HEK293T (cell line): ENCODE data around the gene PANK1.

Experiments used
- FOXA1 ChIP-seq: fragments of 450-650 bp; IDR thresholded peaks from 2 replicates; pipeline ENCODE4 v1.6.1; 2016; ENCODE audit warnings: mild to moderate bottlenecking
- FOXK2 ChIP-seq: fragments of 450-650 bp; IDR thresholded peaks from 2 replicates; pipeline ENCODE4 v1.6.1; 2016; ENCODE audit warnings: mild to moderate bottlenecking
- LEF1 ChIP-seq: fragments of 450-650 bp; IDR thresholded peaks from 2 replicates; pipeline ENCODE4 v1.6.1; 2017; ENCODE audit warnings: mild to moderate bottlenecking, borderline replicate concordance
- SUZ12 ChIP-seq: fragments of 450-650 bp; IDR thresholded peaks from 2 replicates; pipeline ENCODE4 v1.6.1; 2016; ENCODE audit warnings: mild to moderate bottlenecking
- TARDBP ChIP-seq: fragments of 450-650 bp; IDR thresholded peaks from 2 replicates; pipeline ENCODE4 v1.6.1; 2016
- ZNF384 ChIP-seq: fragments of 450-650 bp; IDR thresholded peaks from 2 replicates; pipeline ENCODE4 v1.6.1; 2016
- TF ChIP-seq, protein P1 (sequence below): fragments of 450-650 bp; IDR thresholded peaks from 2 replicates; pipeline ENCODE4 v1.6.1; 2016

DNA sequence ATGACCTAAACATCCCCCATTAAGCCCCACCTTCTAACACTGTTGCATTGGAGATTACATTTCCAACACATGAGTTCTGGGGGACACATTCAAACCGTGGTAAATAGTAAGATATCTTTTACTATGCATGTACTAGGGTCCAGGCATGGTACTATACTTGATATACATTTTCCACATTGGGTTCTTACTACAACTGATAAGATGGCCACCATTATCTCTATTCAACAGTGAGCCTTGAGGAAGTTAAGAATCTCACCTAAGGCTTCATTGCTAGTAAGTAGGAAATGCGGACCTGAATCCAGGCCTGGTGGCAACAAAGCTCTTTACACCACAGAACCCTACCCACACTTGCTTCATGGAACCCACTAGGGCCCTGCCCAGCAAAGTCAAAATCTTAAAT, 5.7 kb downstream of the PANK1 start:
- TF ChIP-seq FOXK2 (no peak), TARDBP (no peak), FOXA1 (no peak), ZNF384 (no peak), SUZ12 (no peak), LEF1 (no peak)
- TF ChIP-seq, protein P1, sequence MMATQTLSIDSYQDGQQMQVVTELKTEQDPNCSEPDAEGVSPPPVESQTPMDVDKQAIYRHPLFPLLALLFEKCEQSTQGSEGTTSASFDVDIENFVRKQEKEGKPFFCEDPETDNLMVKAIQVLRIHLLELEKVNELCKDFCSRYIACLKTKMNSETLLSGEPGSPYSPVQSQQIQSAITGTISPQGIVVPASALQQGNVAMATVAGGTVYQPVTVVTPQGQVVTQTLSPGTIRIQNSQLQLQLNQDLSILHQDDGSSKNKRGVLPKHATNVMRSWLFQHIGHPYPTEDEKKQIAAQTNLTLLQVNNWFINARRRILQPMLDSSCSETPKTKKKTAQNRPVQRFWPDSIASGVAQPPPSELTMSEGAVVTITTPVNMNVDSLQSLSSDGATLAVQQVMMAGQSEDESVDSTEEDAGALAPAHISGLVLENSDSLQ: no peak
